GM23338 (cell line): ENCODE results near the gene KAZN. TPM values are rescaled to one million over a fixed set of nuclear protein-coding genes. Genes with fewer than 3 reads are reported as not detected.

Source experiments
- ATAC-seq: fragments of 200-7000 bp; cut with Tn5 transposase; 3 replicates; pipeline ENCODE4 v1.9.1; 2020
- DNase-seq: peaks from one replicate; pipeline ENCODE4 v3.0.0-alpha.2; 2015; ENCODE audit warnings: low spot score
- H2AFZ ChIP-seq: fragments of 200-600 bp; sonication (generic); 2 replicates; pipeline ENCODE4 v1.8.0; 2016; ENCODE audit warnings: antibody characterized with exemption, mild to moderate bottlenecking, moderate library complexity
- H3F3A ChIP-seq: fragments of 200-600 bp; sonication (generic); replicated peaks from 2 replicates; pipeline ENCODE4 v1.8.0; 2017; ENCODE audit warnings: antibody characterized with exemption, mixed run types, low read depth
- H3K27ac ChIP-seq: fragments of 200-600 bp; sonication (generic); 2 replicates; pipeline ENCODE4 v1.6.1; 2016; ENCODE audit warnings: low read depth
- H3K27me3 ChIP-seq: fragments of 200-600 bp; sonication (generic); 2 replicates; pipeline ENCODE4 v1.8.0; 2016; ENCODE audit warnings: mild to moderate bottlenecking, mixed run types, moderate library complexity; ENCODE audit not compliant: insufficient read depth
- H3K36me3 ChIP-seq: fragments of 200-600 bp; sonication (generic); 2 replicates; pipeline ENCODE4 v1.8.0; 2016; ENCODE audit warnings: mild to moderate bottlenecking; ENCODE audit not compliant: insufficient read depth
- H3K4me1 ChIP-seq: fragments of 200-600 bp; sonication (generic); 2 replicates; pipeline ENCODE4 v1.8.0; 2016; ENCODE audit warnings: mild to moderate bottlenecking, moderate library complexity; ENCODE audit not compliant: insufficient read depth
- H3K4me2 ChIP-seq: fragments of 200-600 bp; sonication (generic); 2 replicates; pipeline ENCODE4 v1.7.1; 2017; ENCODE audit warnings: mixed run types
- H3K4me3 ChIP-seq: fragments of 200-600 bp; sonication (generic); 2 replicates; pipeline ENCODE4 v1.6.1; 2016; ENCODE audit warnings: mixed run types
- H3K79me2 ChIP-seq: fragments of 200-600 bp; sonication (generic); replicated peaks from 2 replicates; pipeline ENCODE4 v1.8.0; 2017; ENCODE audit warnings: mild to moderate bottlenecking; ENCODE audit not compliant: insufficient read depth
- H3K9me2 ChIP-seq: fragments of 200-600 bp; sonication (generic); 2 replicates; pipeline ENCODE4 v1.8.0; 2017; ENCODE audit not compliant: insufficient read depth
- H4K20me1 ChIP-seq: fragments of 200-600 bp; sonication (generic); replicated peaks from 2 replicates; pipeline ENCODE4 v1.8.0; 2017; ENCODE audit warnings: mild to moderate bottlenecking; ENCODE audit not compliant: insufficient read depth
- H3K27ac Mint-ChIP-seq: 2 replicates; pipeline ENCODE4 v1.8.0; 2020; ENCODE audit warnings: inconsistent platforms, mild to moderate bottlenecking, moderate library complexity, mixed read lengths
- H3K27me3 Mint-ChIP-seq: 3 replicates; pipeline ENCODE4 v1.8.0; 2022; ENCODE audit warnings: low read depth, mild to moderate bottlenecking, moderate library complexity, mixed read lengths, inconsistent platforms; ENCODE audit not compliant: insufficient read depth, poor library complexity
- H3K36me3 Mint-ChIP-seq: 3 replicates; pipeline ENCODE4 v1.8.0; 2021; ENCODE audit warnings: low read depth, mild to moderate bottlenecking, inconsistent platforms, moderate library complexity, mixed read lengths
- H3K4me1 Mint-ChIP-seq: 3 replicates; pipeline ENCODE4 v1.8.0; 2020; ENCODE audit warnings: mild to moderate bottlenecking, inconsistent platforms, mixed read lengths
- H3K4me3 Mint-ChIP-seq: 3 replicates; pipeline ENCODE4 v1.8.0; 2021; ENCODE audit warnings: moderate library complexity, mild to moderate bottlenecking, inconsistent platforms, mixed read lengths
- H3K9me3 Mint-ChIP-seq: 3 replicates; pipeline ENCODE4 v1.8.0; 2020; ENCODE audit warnings: moderate library complexity, mild to moderate bottlenecking, inconsistent platforms, mixed read lengths
- ETS1 ChIP-seq: IDR thresholded peaks from 2 replicates; pipeline ENCODE4 v1.6.1; 2016; ENCODE audit warnings: antibody characterized with exemption
- EZH2 ChIP-seq: fragments of 200-600 bp; sonication (generic); IDR thresholded peaks from one replicate; pipeline ENCODE4 v1.8.0; 2017; ENCODE audit warnings: antibody characterized with exemption, mild to moderate bottlenecking, low read depth; ENCODE audit not compliant: unreplicated experiment
- JUNB ChIP-seq: IDR thresholded peaks from one replicate; pipeline ENCODE4 v1.6.1; 2016; ENCODE audit warnings: antibody characterized with exemption; ENCODE audit not compliant: unreplicated experiment
- POLR2AphosphoS5 ChIP-seq: IDR thresholded peaks from 2 replicates; pipeline ENCODE4 v1.6.1; 2016; ENCODE audit warnings: antibody characterized with exemption, low read depth
- REST ChIP-seq: IDR thresholded peaks from one replicate; pipeline ENCODE4 v1.6.1; 2018; ENCODE audit warnings: antibody characterized with exemption; ENCODE audit not compliant: unreplicated experiment
- STAT1 ChIP-seq: IDR thresholded peaks from one replicate; pipeline ENCODE4 v1.6.1; 2016; ENCODE audit warnings: antibody characterized with exemption; ENCODE audit not compliant: unreplicated experiment
- ZNF114 ChIP-seq: fragments of 250-450 bp; sonication (Bioruptor Pico); IDR thresholded peaks from 2 replicates; pipeline ENCODE4 v1.5.0; 2020; ENCODE audit warnings: mild to moderate bottlenecking, moderate library complexity
- ZNF331 ChIP-seq: fragments of 250-450 bp; sonication (Bioruptor Pico); IDR thresholded peaks from 2 replicates; pipeline ENCODE4 v1.5.0; 2020; ENCODE audit warnings: low read depth, mild to moderate bottlenecking, moderate library complexity
- ZNF462 ChIP-seq: fragments of 250-450 bp; sonication (Bioruptor Pico); IDR thresholded peaks from 2 replicates; pipeline ENCODE4 v1.5.0; 2020; ENCODE audit warnings: mild to moderate bottlenecking, moderate library complexity
- polyA plus RNA-seq: library from polyadenylated mRNA; unstranded; fragments of >200 nt; fragmentation: Nextera tagmentation; extraction: Ambion mirVana; gene quantifications from 2 replicates; pipeline ENCODE4 v1.2.1, GENCODE V29; 2016
- total RNA-seq: library from RNA; depleted of rRNA; stranded (reverse); fragments of >200 nt; shearing (Covaris generic); gene quantifications from 2 replicates; pipeline ENCODE4 v1.2.3, GENCODE V29; 2014

Gene KAZN
- total and polyA plus RNA-seq, 2 experiments from 2014 or later: 9.9 to 15.0 TPM

- TF ChIP-seq POLR2AphosphoS5 (no peak), ETS1 (no peak), ZNF331 (CRISPR knock-in tag) (no peak), REST (no peak), ZNF114 (CRISPR knock-in tag) (no peak)
Observed at GRCh38 chr1:14698314-14698713, 99.8 kb downstream of the KAZN start (continued).

GRCh38 chr1:14699620-14700019 is 101.1 kb downstream of the KAZN start:
- H3K4me2 ChIP-seq: no peak overlapping the region
- 0 out of 2 replicates have a peak, but pooled peaks cover 7% of the 10 kb centered on the region for H3K79me2 ChIP-seq
- Mint-ChIP-seq H3K4me3 (no peak overlapping the region), H3K27ac (no peak overlapping the region), H3K4me1 (peaks cover 9% of the 10 kb centered on the region), H3K9me3 (peaks cover 3% of the 10 kb centered on the region; the same call in 1 of the 3 replicates), H3K36me3 (no peaks in the 10 kb centered on the region), H3K27me3 (no peaks in the 10 kb centered on the region)
- H3K27me3 ChIP-seq: no peaks in the 10 kb centered on the region
- H3K9me2 ChIP-seq: peaks cover 6% of the 10 kb centered on the region; the same call in 1 of the 2 replicates
- H3K36me3 ChIP-seq: no peaks in the 10 kb centered on the region
- peaks cover under 1% of the 10 kb centered on the region for H4K20me1 ChIP-seq
- no peaks in the 10 kb centered on the region for H3F3A ChIP-seq
- no peak for ATAC-seq
- H3K27ac ChIP-seq: no peak overlapping the region
- H3K4me3 ChIP-seq: no peak overlapping the region
- H3K4me1 ChIP-seq: no peaks in the 10 kb centered on the region; the same call in 1 of the 2 replicates
- no peak overlapping the region for H2AFZ ChIP-seq
- no peak for DNase-seq
- no peak for TF ChIP-seq EZH2
- TF ChIP-seq REST: no peak
- no peak for TF ChIP-seq ETS1
- no peak for TF ChIP-seq ZNF331 (CRISPR knock-in tag)
- no peak for TF ChIP-seq STAT1
- no peak for TF ChIP-seq ZNF462
- no peak for TF ChIP-seq JUNB
